NCI-H510A treated with DMSO at 0.1 percent for 48 hours (cell line): ENCODE data around the gene GLIS1.
"Not testable (repeated sequence)": the region's sequence is repeated elsewhere in the genome, so short reads cannot be mapped to it uniquely, and the experiment has no call there.

Experiments used
- DNase-seq: peaks from one replicate; lab custom pipeline; 2025; lab: John Stamatoyannopoulos, UW

Gene GLIS1

GRCh38 chr1:53654216-53655210, 84.5 kb downstream of the GLIS1 start:
- DNase-seq, result no peak

DNA sequence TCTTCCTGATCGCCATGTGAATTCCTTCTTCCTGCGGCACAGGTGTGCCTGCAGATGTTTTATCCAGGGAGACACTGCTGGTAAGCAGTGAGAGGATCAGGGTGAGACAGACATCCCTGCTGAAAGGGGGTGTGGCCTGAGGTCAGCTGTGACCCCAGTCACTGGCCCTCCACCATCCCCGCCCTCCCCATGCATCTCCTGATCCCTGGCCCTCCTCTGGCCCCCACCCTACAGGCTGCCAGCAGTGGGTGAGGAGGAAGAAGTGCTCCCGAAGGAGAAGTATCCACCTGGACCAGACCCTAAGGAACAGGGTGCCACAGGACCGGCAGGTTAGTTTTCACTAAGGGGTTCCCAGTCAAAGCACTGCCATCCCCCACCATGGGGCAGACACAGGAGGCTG, 85.3 kb downstream of the GLIS1 start:
- no peak for DNase-seq

GRCh38 chr1:53653200-53653575, 85.8 kb downstream of the GLIS1 start:
- no peak for DNase-seq

DNA sequence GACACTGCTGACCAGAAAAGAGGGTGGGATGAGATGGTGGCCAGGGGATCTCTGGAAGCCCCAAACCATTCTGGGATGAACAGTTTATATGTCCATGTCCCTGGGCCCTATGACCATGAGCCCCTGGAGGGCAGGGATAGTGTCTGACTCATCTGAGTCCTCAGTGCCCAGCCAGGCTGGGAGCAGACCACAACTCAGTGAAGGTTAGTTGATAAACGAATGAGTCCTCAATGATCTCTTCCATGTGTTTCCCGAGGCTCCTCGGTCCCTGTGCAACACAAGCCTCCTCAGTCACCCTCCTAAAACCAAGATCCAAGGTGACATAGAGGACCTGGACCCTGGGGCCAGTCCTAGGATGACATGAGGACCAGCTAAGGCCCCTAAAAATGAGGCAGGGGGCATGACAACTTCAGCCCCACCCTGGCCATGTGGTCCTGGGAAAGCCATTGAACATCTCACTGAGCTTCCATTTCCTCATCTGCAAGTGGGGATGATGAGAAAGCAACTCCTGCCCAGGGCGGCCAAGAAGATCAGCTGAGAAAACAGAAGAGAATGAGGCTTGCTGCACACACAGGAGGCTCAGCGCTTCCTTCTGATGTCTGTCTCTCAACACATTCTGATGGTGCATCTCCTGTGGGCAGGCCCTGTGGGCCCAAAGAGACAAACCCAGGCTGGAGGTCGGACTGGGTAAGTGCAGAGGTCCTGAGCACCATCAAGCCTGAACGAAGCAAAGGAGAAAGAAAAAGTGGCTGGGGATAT, 86.3 kb downstream of the GLIS1 start:
- no peak for DNase-seq

DNA sequence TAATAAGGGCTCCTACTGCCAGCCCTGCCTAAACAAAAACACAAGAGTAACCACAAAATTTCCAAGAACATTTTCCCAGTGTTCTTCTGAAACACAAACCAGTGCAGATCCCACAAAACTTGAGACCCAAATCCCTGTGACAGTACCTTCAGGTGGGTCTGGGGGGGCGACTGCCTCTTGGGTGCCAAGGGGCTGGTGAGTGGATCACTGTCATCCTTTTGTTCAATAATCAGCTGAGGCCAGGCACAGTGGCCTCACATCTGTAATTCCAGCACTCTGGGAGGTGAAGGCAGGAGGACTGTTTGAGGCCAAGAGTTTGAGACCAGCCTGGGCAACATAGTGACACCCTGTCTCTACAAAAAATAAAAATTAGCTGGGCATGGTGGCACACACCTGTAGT, 87.6 kb downstream of the GLIS1 start:
- no peak for DNase-seq

DNA sequence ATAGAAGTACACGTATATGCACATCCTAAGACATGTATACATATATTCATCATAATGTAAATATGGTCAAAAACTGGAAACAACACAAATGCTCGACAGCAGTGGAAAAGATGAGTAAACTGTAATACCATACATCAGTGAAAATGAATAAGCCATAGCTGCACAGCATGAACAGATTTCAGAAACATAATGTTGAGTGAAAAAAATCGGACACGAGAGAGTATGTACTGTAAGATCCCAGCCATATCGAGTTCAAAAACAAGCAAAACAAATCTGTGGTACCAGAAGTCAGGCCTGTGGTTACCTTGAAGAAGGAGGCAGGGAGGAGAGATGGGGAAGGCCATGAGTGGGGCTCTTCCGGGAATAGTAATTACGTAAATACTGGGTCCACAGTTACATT, 90.4 kb downstream of the GLIS1 start:
- no peak for DNase-seq

DNA sequence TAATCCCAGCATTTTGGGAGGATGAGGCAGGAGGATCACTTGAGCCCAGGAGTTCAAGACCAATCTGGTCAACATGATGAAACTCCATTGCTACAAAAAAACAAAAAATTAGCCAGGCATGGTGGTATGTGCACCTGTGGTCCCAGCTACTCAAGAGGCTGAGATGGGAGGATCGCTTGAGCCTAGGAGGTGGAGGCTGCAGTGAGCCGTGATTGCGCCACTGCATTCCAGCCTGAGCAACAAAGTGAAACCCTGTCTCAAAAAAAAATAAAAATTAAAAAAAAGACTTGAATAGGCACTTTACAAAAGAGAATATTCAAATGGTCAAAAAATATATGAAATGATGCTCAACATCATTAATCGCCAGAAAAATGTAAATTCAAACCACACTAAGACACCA, 91.0 kb downstream of the GLIS1 start:
- not testable (repeated sequence) for DNase-seq

- no peak for DNase-seq
These were observed 92.2 kb downstream of the GLIS1 start for GRCh38 chr1:53646732-53647131.

DNA sequence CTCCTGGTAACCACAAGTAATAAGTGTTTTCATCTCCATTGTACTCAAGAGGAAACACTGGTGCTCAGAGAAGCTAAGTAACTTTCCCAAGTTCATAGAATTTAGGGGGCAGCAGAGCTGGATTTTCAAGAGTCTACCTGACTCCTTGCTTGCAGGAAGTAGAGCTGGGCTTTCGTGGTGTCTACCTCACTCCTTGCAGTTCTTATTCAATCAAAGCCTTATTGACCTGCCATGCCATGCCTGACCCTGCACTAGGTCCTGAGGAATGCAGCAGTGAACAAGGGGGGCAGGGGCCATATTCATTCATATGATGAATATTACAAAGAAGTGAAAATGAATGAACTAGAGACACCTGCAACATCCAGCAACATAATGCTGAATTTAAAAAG, 93.3 kb downstream of the GLIS1 start:
- DNase-seq, result no peak

DNA sequence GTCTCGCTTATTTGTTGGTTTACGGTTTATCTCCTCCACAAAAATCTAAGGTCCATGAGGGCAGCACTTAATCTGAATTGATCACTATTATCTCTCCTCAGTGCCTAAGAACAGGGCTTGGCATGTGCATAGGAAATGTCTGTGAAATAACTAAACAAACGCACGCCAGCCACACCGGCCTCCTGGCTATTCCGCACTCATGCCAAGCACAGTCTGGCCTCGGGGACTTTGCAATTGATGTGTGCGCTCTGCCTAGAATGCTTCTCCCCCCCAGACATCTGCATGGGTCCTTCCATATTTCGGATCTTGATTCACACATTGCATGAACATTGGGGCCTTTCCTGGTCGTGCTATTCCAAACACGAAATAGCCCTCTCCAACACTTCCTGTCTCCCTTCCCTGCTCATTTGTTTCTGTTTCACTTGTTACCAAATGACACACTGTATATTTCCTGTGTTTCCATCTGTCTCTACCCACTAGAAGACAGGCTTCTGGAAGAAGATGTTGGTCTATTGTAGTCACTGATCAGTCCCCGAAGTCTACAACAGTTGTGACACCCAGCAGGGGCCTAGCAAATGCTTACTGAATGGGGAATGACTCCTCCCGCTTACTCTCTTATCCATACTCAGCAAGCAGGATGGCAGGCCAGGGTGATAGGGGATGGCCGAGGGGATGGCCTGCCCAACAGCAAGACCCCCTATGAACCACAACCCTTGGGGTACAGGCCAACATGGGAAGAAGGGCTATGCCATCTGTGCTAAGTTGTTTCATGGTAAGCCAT, 93.9 kb downstream of the GLIS1 start:
- DNase-seq, result no peak

GRCh38 chr1:53644496-53644895, 94.5 kb downstream of the GLIS1 start:
- DNase-seq, result no peak

DNA sequence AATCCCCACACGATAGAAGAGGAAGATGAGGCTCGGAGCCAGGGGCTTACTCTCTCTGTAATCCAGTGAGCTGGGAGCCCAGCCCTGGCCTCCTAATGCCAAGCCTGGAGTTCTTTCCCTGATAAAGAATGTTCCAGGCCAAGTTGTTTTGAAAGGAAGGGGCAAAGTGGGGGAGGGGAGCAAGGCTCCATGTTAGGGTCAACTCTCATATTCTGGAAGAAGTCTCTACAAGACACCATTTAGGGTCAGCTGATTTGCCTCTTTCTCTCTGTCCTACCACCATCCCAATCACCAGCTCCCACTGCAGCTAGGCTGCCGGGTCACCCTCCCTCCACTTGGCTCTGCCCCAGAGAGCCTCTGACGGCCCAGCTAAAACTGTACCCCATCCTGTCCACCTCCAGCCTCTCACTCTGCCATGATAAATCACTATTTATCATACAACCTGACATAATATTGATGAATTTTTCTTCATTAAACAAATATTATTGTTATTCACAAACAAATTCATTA, 95.0 kb downstream of the GLIS1 start:
- no peak for DNase-seq

DNA sequence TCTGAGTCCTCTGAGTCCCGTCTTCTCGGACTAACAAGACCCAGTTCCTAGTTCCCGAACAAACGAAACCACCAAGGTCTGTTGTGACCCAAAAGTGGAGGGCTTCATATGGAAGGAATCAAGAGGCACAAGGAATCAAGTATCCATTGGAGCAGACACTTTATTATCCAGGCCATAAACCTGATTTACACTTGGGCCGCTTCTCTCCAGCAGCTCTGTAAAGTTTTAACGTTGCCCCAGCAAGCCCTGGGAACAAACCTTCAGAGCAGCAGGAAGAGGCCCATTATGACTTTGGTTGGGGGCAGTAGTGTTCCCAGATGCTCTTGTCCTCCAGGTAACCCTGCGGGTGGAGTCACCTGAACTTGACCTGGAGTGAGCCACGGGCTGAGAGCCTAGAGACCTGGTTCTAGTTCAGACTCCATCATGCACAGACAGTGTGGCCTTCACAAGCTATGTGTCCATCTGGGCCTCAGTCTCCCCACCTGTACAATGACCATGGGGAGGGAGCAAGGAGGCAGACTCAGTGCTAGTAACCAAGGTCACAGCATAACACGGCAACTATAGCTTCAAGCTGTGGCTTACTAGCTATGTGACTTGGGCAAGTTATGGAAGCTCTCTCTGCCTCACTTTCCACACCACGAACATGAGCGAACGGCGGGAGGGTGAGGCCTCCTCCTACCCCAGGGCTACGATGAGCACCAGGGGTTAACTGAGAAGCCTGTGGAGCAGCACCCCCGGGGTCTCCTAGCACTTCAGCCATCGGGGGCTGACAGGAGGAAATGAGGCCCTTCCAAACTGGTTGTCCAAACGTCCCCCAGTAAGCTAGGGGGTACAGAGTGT, 95.7 kb downstream of the GLIS1 start:
- no peak for DNase-seq

GRCh38 chr1:53642607-53643006, 96.4 kb downstream of the GLIS1 start:
- no peak for DNase-seq

- no peak for DNase-seq
These were observed 96.8 kb downstream of the GLIS1 start for GRCh38 chr1:53642215-53642555.

GRCh38 chr1:53641481-53642214, 97.3 kb downstream of the GLIS1 start:
- DNase-seq, result no peak

GRCh38 chr1:53640701-53641075, 98.3 kb downstream of the GLIS1 start:
- no peak for DNase-seq

DNA sequence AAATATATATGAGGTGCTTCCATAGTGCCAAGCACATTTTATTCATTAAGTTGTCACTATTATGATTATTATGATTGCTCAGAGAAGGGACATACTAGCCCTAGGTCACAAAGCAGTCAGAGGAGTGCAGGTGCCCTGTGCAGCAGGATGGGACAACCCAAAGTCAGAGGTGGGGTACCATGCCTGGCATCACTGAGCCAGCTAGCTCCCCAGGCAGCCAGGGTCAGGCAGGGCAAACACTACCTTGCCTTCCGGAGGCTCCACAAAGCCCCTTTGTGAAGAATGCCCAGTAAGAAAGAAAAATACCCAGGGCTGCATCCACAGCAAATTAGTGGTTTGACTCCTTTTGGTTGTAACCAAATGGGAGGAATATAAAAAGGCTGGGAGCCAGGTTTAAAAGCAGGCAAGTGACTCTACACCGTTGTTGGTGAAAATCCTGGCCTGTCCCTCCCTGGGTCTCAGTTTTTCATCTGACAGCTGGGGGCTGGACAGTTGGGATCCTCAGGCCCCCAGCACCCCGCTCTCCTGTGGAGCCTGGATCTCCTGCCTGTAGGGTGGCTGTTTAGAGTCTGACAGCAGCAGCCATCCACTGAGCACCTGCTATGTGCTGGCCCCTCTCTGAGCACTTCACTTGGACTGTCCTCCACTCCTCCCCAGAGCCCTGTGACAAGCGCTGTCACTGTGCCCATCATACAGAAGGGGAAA, 98.8 kb downstream of the GLIS1 start:
- DNase-seq, result no peak

DNA sequence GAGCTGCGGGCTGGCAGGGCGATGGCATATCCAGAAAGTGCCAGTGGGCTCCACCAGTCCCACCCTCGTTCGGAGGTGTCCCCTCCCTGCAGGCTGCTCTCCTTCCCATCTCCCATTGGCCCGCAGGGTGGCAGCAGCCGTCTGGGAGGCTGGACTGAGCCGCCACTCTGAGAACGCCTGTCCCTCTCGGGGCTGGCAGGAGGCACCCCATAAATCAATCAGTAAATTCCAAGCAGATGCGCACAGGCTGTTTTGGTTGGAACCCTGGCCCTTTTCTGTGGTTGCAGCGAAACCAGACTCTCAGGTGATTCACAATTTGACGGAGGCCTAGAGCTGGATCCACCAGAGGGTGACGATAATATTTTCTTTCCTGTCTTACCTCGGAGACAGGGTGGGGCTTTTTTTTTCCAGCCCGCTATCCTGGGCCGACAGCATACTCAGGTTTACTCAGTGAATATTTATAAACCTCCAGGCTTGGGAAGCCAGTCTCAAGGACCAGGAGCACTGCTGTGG, 99.7 kb downstream of the GLIS1 start:
- no peak for DNase-seq
